CD4-positive, alpha-beta T cell treated with Interleukin-2 at 100 ng/mL for 4 hours (primary cell): ENCODE data around the gene MRPS22.
"Not testable (repeated sequence)": the region's sequence is repeated elsewhere in the genome, so short reads cannot be mapped to it uniquely, and the experiment has no call there.

Experiments
- DNase-seq: peaks from one replicate; pipeline ENCODE4 v3.0.0-alpha.2; 2020; ENCODE audit warnings: low spot score

Gene MRPS22

GRCh38 chr3:139396707-139397106 lies 52.9 kb downstream of the MRPS22 start:
- DNase-seq: no peak

- not testable (repeated sequence) for DNase-seq
Observed at GRCh38 chr3:139401155-139401554, 57.3 kb downstream of the MRPS22 start.
